Subcutaneous abdominal adipose tissue (tissue), 5 donors: ENCODE data around the gene ZNF543.

Source experiments
- H3K27ac ChIP-seq: one replicate; pipeline ENCODE4 v1.7.0; 2013; ENCODE audit warnings: low read depth, mild to moderate bottlenecking, inconsistent platforms, low read length, moderate library complexity
- H3K27me3 ChIP-seq, 5 donors: one replicate each; pipeline ENCODE4 v1.7.0; 2013; ENCODE audit warnings: low read length in 5 of 5, inconsistent platforms in 1 of 5; ENCODE audit not compliant: control insufficient read depth in 5 of 5, insufficient read depth in 4 of 5
- H3K36me3 ChIP-seq, 5 donors: one replicate each; pipeline ENCODE4 v1.7.0; 2013; ENCODE audit warnings: low read length in 5 of 5; ENCODE audit not compliant: control insufficient read depth in 5 of 5, insufficient read depth in 5 of 5
- H3K4me1 ChIP-seq, 5 donors: one replicate each; pipeline ENCODE4 v1.7.0; 2013; ENCODE audit warnings: low read length in 5 of 5, mild to moderate bottlenecking in 3 of 5, moderate library complexity in 1 of 5; ENCODE audit not compliant: control insufficient read depth in 5 of 5, insufficient read depth in 5 of 5
- H3K4me3 ChIP-seq, 5 donors: one replicate each; pipeline ENCODE4 v1.7.0; 2013; ENCODE audit warnings: low read length in 5 of 5, low read depth in 1 of 5
- H3K9ac ChIP-seq, 5 donors: one replicate each; pipeline ENCODE4 v1.7.0; 2013; ENCODE audit warnings: low read length in 5 of 5, mild to moderate bottlenecking in 4 of 5, moderate library complexity in 3 of 5
- H3K9me3 ChIP-seq, 5 donors: one replicate each; pipeline ENCODE4 v1.7.0; 2013; ENCODE audit warnings: low read length in 5 of 5; ENCODE audit not compliant: control insufficient read depth in 5 of 5
- donor health status: healthy.
- donor health status: healthy.
- donor health status: healthy.
- donor health status: healthy.
- donor health status: healthy.

Gene ZNF543

GRCh38 chr19:57317503-57317902, 2.8 kb upstream of the ZNF543 start:
- no peaks in the 10 kb centered on the region for H3K9me3 ChIP-seq
- no peak overlapping the region for H3K27ac ChIP-seq
- peaks cover 0 to 4% (median 0%) of the 10 kb centered on the region in 5 donors for H3K27me3 ChIP-seq
- H3K36me3 ChIP-seq, result no peaks in the 10 kb centered on the region
- H3K4me3 ChIP-seq, result peak overlapping the region in 1 of 5 donors; percentile 26
- peak overlapping the region in 1 of 5 donors; percentile 30 for H3K9ac ChIP-seq
- H3K4me1 ChIP-seq, result peaks cover 8 to 27% (median 24%) of the 10 kb centered on the region in 5 donors

- H3K36me3 ChIP-seq, result peaks cover 4 to 16% (median 15%) of the 10 kb centered on the region in 5 donors
- H3K4me1 ChIP-seq, result peaks cover 8 to 31% (median 24%) of the 10 kb centered on the region in 5 donors
- H3K9me3 ChIP-seq, result no peaks in the 10 kb centered on the region
- peak overlapping the region; percentile 68 to 99 (median 97) for H3K9ac ChIP-seq
- H3K4me3 ChIP-seq, result peak overlapping the region; percentile 74 to 94 (median 91)
- H3K27me3 ChIP-seq, result peaks cover 0 to 4% (median 0%) of the 10 kb centered on the region in 5 donors
- peak overlapping the region; percentile 86 for H3K27ac ChIP-seq
Measured at GRCh38 chr19:57319869-57320179, 448 bp upstream of the ZNF543 start.

GRCh38 chr19:57321116-57321515, 844 bp downstream of the ZNF543 start:
- peak overlapping the region; percentile 86 for H3K27ac ChIP-seq
- peak overlapping the region; percentile 74 to 94 (median 90) for H3K4me3 ChIP-seq
- H3K4me1 ChIP-seq, result peaks cover 8 to 31% (median 24%) of the 10 kb centered on the region in 5 donors
- peaks cover 0 to 4% (median 0%) of the 10 kb centered on the region in 5 donors for H3K27me3 ChIP-seq
- H3K9ac ChIP-seq, result peak overlapping the region; percentile 82 to 99 (median 97)
- peaks cover 9 to 29% (median 28%) of the 10 kb centered on the region in 5 donors for H3K36me3 ChIP-seq
- peaks cover 0 to 3% (median 0%) of the 10 kb centered on the region in 5 donors for H3K9me3 ChIP-seq

- H3K27ac ChIP-seq, result no peak overlapping the region
- H3K27me3 ChIP-seq, result peaks cover 0 to 4% (median 0%) of the 10 kb centered on the region in 5 donors
- H3K4me1 ChIP-seq, result peaks cover 8 to 31% (median 24%) of the 10 kb centered on the region in 5 donors
- H3K9ac ChIP-seq, result peak overlapping the region in 3 of 5 donors; percentile 92 to 98 (median 97)
- H3K9me3 ChIP-seq, result peaks cover 0 to 3% (median 2%) of the 10 kb centered on the region in 5 donors
- peak overlapping the region in 4 of 5 donors; percentile 74 to 94 (median 90) for H3K4me3 ChIP-seq
- H3K36me3 ChIP-seq, result peaks cover 9 to 35% (median 34%) of the 10 kb centered on the region in 5 donors
Measured at GRCh38 chr19:57321751-57322150, 1.5 kb downstream of the ZNF543 start.

- peaks cover 26 to 63% (median 61%) of the 10 kb centered on the region in 5 donors for H3K36me3 ChIP-seq
Measured at GRCh38 chr19:57324992-57325391, 4.7 kb downstream of the ZNF543 start.

GRCh38 chr19:57327993-57328392, 7.7 kb downstream of the ZNF543 start:
- Histone ChIP-seq H3K4me1 (peaks cover 0 to 10% (median 0%) of the 10 kb centered on the region in 5 donors), H3K36me3 (peaks cover 26 to 66% (median 63%) of the 10 kb centered on the region in 5 donors), H3K9ac (peak overlapping the region in 1 of 5 donors; percentile 57), H3K9me3 (peaks cover 14 to 32% (median 19%) of the 10 kb centered on the region in 5 donors), H3K27me3 (no peaks in the 10 kb centered on the region), H3K27ac (no peak overlapping the region), H3K4me3 (peak overlapping the region; percentile 17 to 47 (median 31))

More at GRCh38 chr19:57324992-57325391, 4.7 kb downstream of the ZNF543 start:
- no peak overlapping the region for H3K27ac ChIP-seq
- H3K27me3 ChIP-seq, result no peaks in the 10 kb centered on the region
- H3K9me3 ChIP-seq, result peaks cover 14 to 32% (median 19%) of the 10 kb centered on the region in 5 donors
- no peak overlapping the region for H3K9ac ChIP-seq
- H3K4me1 ChIP-seq, result peaks cover 17 to 22% (median 20%) of the 10 kb centered on the region in 5 donors
- peak overlapping the region in 1 of 5 donors; percentile 23 for H3K4me3 ChIP-seq

GRCh38 chr19:57334191-57334590, 13.9 kb downstream of the ZNF543 start:
- Histone ChIP-seq H3K27me3 (no peaks in the 10 kb centered on the region), H3K27ac (no peak overlapping the region), H3K36me3 (peaks cover 1 to 6% (median 4%) of the 10 kb centered on the region in 5 donors), H3K4me1 (peaks cover 0 to 5% (median 0%) of the 10 kb centered on the region in 5 donors), H3K9ac (no peak overlapping the region), H3K9me3 (peaks cover 0 to 10% (median 1%) of the 10 kb centered on the region in 5 donors), H3K4me3 (no peak overlapping the region)

GRCh38 chr19:57338877-57339276, 18.6 kb downstream of the ZNF543 start:
- Histone ChIP-seq H3K4me1 (peaks cover 0 to 5% (median 0%) of the 10 kb centered on the region in 5 donors), H3K27ac (no peak overlapping the region), H3K4me3 (no peak overlapping the region), H3K27me3 (no peaks in the 10 kb centered on the region), H3K9me3 (no peaks in the 10 kb centered on the region), H3K9ac (no peak overlapping the region), H3K36me3 (no peaks in the 10 kb centered on the region)

- H3K4me1 ChIP-seq, result no peaks in the 10 kb centered on the region
- no peaks in the 10 kb centered on the region for H3K36me3 ChIP-seq
- H3K9me3 ChIP-seq, result no peaks in the 10 kb centered on the region
- H3K27ac ChIP-seq, result no peak overlapping the region
- H3K27me3 ChIP-seq, result no peaks in the 10 kb centered on the region
- no peak overlapping the region for H3K9ac ChIP-seq
- no peak overlapping the region for H3K4me3 ChIP-seq
Measured at GRCh38 chr19:57342582-57342981, 22.3 kb downstream of the ZNF543 start.

- Histone ChIP-seq H3K36me3 (peaks cover 0 to 3% (median 0%) of the 10 kb centered on the region in 5 donors), H3K9ac (no peak overlapping the region), H3K4me1 (peaks cover 3 to 26% (median 23%) of the 10 kb centered on the region in 5 donors), H3K9me3 (peaks cover 0 to 5% (median 0%) of the 10 kb centered on the region in 5 donors), H3K4me3 (no peak overlapping the region), H3K27ac (no peak overlapping the region), H3K27me3 (no peaks in the 10 kb centered on the region)
Measured at GRCh38 chr19:57348136-57348535, 27.9 kb downstream of the ZNF543 start.
